Measurements from ENCODE around the gene GALNT2.

Gene GALNT2

GRCh38 chr1:230151924-230152468 is 85.0 kb downstream of the GALNT2 start:
- Histone ChIP-seq H3K27me3 (replicated peaks; ENCODE audit: control insufficient read depth, insufficient read depth, low read length) (no peaks in the 10 kb centered on the region), H3K36me3 (ENCODE audit: control insufficient read depth, insufficient read depth, low read length, severe bottlenecking) (peaks cover 7% of the 10 kb centered on the region), H3K4me3 (ENCODE audit: low read length) (no peak overlapping the region), H3K9me3 (ENCODE audit: control insufficient read depth, low read length) (no peaks in the 10 kb centered on the region), H3K4me1 (ENCODE audit: control insufficient read depth, insufficient read depth, low read length) (peaks cover 45% of the 10 kb centered on the region), H3K9ac (ENCODE audit: low read length) (no peak overlapping the region)
- DNase-seq (ENCODE audit: low read depth), result no peak

- Histone ChIP-seq H3K4me1 (ENCODE audit: control insufficient read depth, insufficient read depth, low read length) (peaks cover 42% of the 10 kb centered on the region), H3K27me3 (replicated peaks; ENCODE audit: control insufficient read depth, insufficient read depth, low read length) (no peaks in the 10 kb centered on the region), H3K4me3 (ENCODE audit: low read length) (peak overlapping the region; percentile 52), H3K36me3 (ENCODE audit: control insufficient read depth, insufficient read depth, low read length, severe bottlenecking) (peaks cover 10% of the 10 kb centered on the region), H3K9ac (ENCODE audit: low read length) (peak overlapping the region; percentile 78), H3K9me3 (ENCODE audit: control insufficient read depth, low read length) (no peaks in the 10 kb centered on the region)
- no peak for DNase-seq (ENCODE audit: low read depth)
Observed at GRCh38 chr1:230152999-230153398, 86.0 kb downstream of the GALNT2 start.

GRCh38 chr1:230153641-230154296 is 86.7 kb downstream of the GALNT2 start:
- peaks cover 10% of the 10 kb centered on the region for H3K36me3 ChIP-seq (ENCODE audit: control insufficient read depth, insufficient read depth, low read length, severe bottlenecking)
- peak overlapping the region; percentile 78 for H3K9ac ChIP-seq (ENCODE audit: low read length)
- H3K4me3 ChIP-seq (ENCODE audit: low read length), result peak overlapping the region; percentile 52
- peak; percentile 92 for DNase-seq (ENCODE audit: low read depth)
- peaks cover 49% of the 10 kb centered on the region for H3K4me1 ChIP-seq (ENCODE audit: control insufficient read depth, insufficient read depth, low read length)
- no peaks in the 10 kb centered on the region for H3K9me3 ChIP-seq (ENCODE audit: control insufficient read depth, low read length)
- H3K27me3 ChIP-seq (replicated peaks; ENCODE audit: control insufficient read depth, insufficient read depth, low read length), result no peaks in the 10 kb centered on the region

DNA sequence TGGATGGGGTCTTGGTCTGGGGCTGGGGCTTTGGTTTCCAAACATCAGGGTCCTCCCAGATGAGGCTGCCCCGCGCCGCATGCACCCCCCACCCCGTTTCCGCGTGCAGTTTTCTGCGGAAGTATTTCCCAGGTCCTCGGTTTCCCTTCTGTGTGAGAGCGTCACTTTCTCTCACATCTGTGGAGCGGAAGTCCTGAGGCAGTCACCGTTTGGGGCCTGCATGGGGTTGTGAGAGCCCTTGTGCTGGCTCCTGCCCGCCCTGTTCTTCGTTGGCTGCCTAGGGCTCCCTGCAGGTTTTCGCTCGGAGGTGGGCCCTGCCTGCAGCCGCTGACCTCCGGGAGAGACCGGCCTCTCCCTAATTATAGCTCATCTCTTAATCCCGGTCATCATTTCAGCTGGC is 88.0 kb downstream of the GALNT2 start:
- H3K4me3 ChIP-seq (ENCODE audit: low read length), result no peak overlapping the region
- H3K27me3 ChIP-seq (replicated peaks; ENCODE audit: control insufficient read depth, insufficient read depth, low read length), result no peaks in the 10 kb centered on the region
- H3K4me1 ChIP-seq (ENCODE audit: control insufficient read depth, insufficient read depth, low read length), result peaks cover 60% of the 10 kb centered on the region
- H3K9ac ChIP-seq (ENCODE audit: low read length), result peak overlapping the region; percentile 28
- no peaks in the 10 kb centered on the region for H3K9me3 ChIP-seq (ENCODE audit: control insufficient read depth, low read length)
- no peak for DNase-seq (ENCODE audit: low read depth)
- H3K36me3 ChIP-seq (ENCODE audit: control insufficient read depth, insufficient read depth, low read length, severe bottlenecking), result peaks cover 10% of the 10 kb centered on the region

DNA sequence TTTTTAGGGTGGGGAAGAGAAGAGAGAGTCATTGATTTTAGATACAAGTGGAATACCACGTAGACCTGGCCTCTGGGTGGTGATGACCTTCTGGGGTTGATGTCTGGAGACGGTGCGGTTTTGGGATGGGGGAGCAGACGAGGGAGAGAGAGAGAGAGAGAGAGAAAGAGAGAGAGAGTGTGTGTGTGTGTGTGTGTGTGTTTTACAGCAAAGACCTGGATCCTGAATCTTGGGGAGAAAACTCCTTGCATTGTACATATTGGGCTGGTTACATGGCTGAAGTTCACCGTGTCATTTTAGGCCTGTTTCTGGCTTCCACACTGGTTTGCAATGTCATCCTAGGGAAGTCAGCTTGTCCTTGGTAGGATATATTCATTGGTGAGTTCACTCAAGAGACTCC is 89.0 kb downstream of the GALNT2 start:
- Histone ChIP-seq H3K9ac (ENCODE audit: low read length) (no peak overlapping the region), H3K4me1 (ENCODE audit: control insufficient read depth, insufficient read depth, low read length) (peaks cover 62% of the 10 kb centered on the region), H3K27me3 (replicated peaks; ENCODE audit: control insufficient read depth, insufficient read depth, low read length) (no peaks in the 10 kb centered on the region), H3K36me3 (ENCODE audit: control insufficient read depth, insufficient read depth, low read length, severe bottlenecking) (peaks cover 9% of the 10 kb centered on the region), H3K4me3 (ENCODE audit: low read length) (no peak overlapping the region), H3K9me3 (ENCODE audit: control insufficient read depth, low read length) (no peaks in the 10 kb centered on the region)
- no peak for DNase-seq (ENCODE audit: low read depth)

DNA sequence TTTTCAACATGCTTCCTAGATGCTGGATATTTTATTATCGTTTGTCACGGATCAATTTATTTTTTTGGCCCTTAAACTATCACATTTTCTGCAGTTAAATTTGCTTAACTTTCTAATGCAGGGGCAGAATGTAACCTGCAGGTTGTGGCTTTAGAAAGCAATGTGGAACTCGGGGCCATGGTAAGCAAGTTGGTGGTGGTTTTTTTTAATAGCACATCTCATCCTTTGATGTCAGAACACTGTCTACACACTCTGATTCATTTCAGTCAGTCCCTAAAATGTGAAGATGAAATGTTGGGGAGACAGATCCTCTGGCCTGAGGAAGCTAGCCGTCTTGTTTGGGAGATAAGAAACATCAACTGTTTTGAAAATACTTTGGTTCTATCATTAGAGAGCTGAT is 89.5 kb downstream of the GALNT2 start:
- Histone ChIP-seq H3K9ac (ENCODE audit: low read length) (no peak overlapping the region), H3K4me3 (ENCODE audit: low read length) (no peak overlapping the region), H3K27me3 (replicated peaks; ENCODE audit: control insufficient read depth, insufficient read depth, low read length) (no peaks in the 10 kb centered on the region), H3K9me3 (ENCODE audit: control insufficient read depth, low read length) (no peaks in the 10 kb centered on the region), H3K4me1 (ENCODE audit: control insufficient read depth, insufficient read depth, low read length) (peaks cover 66% of the 10 kb centered on the region), H3K36me3 (ENCODE audit: control insufficient read depth, insufficient read depth, low read length, severe bottlenecking) (peaks cover 4% of the 10 kb centered on the region)
- no peak for DNase-seq (ENCODE audit: low read depth)

- Histone ChIP-seq H3K36me3 (ENCODE audit: control insufficient read depth, insufficient read depth, low read length, severe bottlenecking) (peaks cover 3% of the 10 kb centered on the region), H3K4me3 (ENCODE audit: low read length) (no peak overlapping the region), H3K4me1 (ENCODE audit: control insufficient read depth, insufficient read depth, low read length) (peaks cover 64% of the 10 kb centered on the region), H3K9me3 (ENCODE audit: control insufficient read depth, low read length) (no peaks in the 10 kb centered on the region), H3K9ac (ENCODE audit: low read length) (peak overlapping the region; percentile 63), H3K27me3 (replicated peaks; ENCODE audit: control insufficient read depth, insufficient read depth, low read length) (no peaks in the 10 kb centered on the region)
- DNase-seq (ENCODE audit: low read depth), result peak; percentile 42
Observed at GRCh38 chr1:230157420-230158390, 90.7 kb downstream of the GALNT2 start.

- Histone ChIP-seq H3K27me3 (replicated peaks; ENCODE audit: control insufficient read depth, insufficient read depth, low read length) (no peaks in the 10 kb centered on the region), H3K4me3 (ENCODE audit: low read length) (no peak overlapping the region), H3K9me3 (ENCODE audit: control insufficient read depth, low read length) (no peaks in the 10 kb centered on the region), H3K9ac (ENCODE audit: low read length) (peak overlapping the region; percentile 63), H3K4me1 (ENCODE audit: control insufficient read depth, insufficient read depth, low read length) (peaks cover 64% of the 10 kb centered on the region), H3K36me3 (ENCODE audit: control insufficient read depth, insufficient read depth, low read length, severe bottlenecking) (peaks cover 3% of the 10 kb centered on the region)
- DNase-seq (ENCODE audit: low read depth), result peak; percentile 16
Observed at GRCh38 chr1:230158415-230159291, 91.6 kb downstream of the GALNT2 start.

- H3K4me1 ChIP-seq (ENCODE audit: control insufficient read depth, insufficient read depth, low read length), result peaks cover 61% of the 10 kb centered on the region
- H3K27me3 ChIP-seq (replicated peaks; ENCODE audit: control insufficient read depth, insufficient read depth, low read length), result no peaks in the 10 kb centered on the region
- no peak overlapping the region for H3K4me3 ChIP-seq (ENCODE audit: low read length)
- no peaks in the 10 kb centered on the region for H3K9me3 ChIP-seq (ENCODE audit: control insufficient read depth, low read length)
- H3K9ac ChIP-seq (ENCODE audit: low read length), result peak overlapping the region; percentile 44
- no peak for DNase-seq (ENCODE audit: low read depth)
- peaks cover 3% of the 10 kb centered on the region for H3K36me3 ChIP-seq (ENCODE audit: control insufficient read depth, insufficient read depth, low read length, severe bottlenecking)
Observed at GRCh38 chr1:230159580-230159979, 92.5 kb downstream of the GALNT2 start.

GRCh38 chr1:230160957-230161771 is 94.1 kb downstream of the GALNT2 start:
- Histone ChIP-seq H3K4me1 (ENCODE audit: control insufficient read depth, insufficient read depth, low read length) (peaks cover 49% of the 10 kb centered on the region), H3K9ac (ENCODE audit: low read length) (no peak overlapping the region), H3K27me3 (replicated peaks; ENCODE audit: control insufficient read depth, insufficient read depth, low read length) (no peaks in the 10 kb centered on the region), H3K4me3 (ENCODE audit: low read length) (no peak overlapping the region), H3K36me3 (ENCODE audit: control insufficient read depth, insufficient read depth, low read length, severe bottlenecking) (peaks cover 3% of the 10 kb centered on the region), H3K9me3 (ENCODE audit: control insufficient read depth, low read length) (no peaks in the 10 kb centered on the region)
- no peak for DNase-seq (ENCODE audit: low read depth)
